KG1 (cell line): Measurements from ENCODE around the gene GPR15LG.
A peak's percentile ranks its signal among the peaks of the same experiment; 100 is the strongest.
"Not testable (repeated sequence)": the region's sequence is repeated elsewhere in the genome, so short reads cannot be mapped to it uniquely, and the experiment has no call there.

Source experiments
- DNase-seq: peaks from one replicate; lab custom pipeline; 2025; lab: John Stamatoyannopoulos, UW

Gene GPR15LG

GRCh38 chr10:84173501-84173929 is at the start of gene GPR15LG:
TSS of gene GPR15LG (plus strand) at chr10:84173801. CDS start at chr10:84173852, 51 bp downstream.
- no peak for DNase-seq

DNA sequence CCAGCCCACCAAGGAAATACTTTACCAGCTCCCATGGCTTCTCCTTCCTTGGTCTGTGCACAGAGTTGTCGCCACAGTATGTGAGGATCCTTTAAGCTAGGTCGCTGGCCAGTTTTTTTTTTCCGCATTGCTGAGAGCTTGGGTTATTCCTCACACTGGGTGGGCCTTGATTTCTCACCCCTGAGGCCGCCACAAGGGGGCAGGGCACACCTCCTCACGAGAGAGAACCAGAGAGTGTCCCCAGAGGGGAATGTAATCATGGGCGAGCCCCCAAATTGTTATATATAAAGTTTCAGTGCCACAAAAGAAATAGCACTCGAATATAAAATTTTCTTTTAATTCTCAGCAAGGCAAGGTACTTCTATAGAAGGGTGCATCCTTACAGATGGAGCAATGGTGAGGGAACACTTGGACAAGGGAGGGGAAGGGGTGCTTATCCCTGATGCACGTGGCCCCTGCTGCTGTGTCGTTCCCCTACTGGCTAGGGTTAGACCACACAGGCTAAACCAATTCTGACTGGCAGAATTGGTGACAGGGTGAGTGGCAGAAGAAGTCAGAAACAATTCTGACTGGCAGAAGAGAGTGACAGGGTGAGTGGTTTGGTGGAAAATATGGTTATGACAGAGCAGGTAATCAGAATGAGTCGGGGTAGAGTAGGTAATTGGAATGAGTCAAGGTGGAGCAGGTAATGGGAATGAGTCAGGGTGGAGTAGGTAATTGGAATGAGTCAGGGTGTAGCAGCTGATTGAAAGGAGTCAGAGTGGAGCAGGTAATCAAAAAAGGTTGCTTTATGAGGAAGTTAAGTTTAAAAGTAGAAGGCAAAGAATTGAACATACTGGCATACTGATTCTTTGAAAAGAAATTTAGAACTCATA is 47.5 kb upstream of the GPR15LG start:
- DNase-seq, result not testable (repeated sequence)

- DNase-seq, result no peak
Observed at GRCh38 chr10:84126785-84127167, 46.8 kb upstream of the GPR15LG start.

DNA sequence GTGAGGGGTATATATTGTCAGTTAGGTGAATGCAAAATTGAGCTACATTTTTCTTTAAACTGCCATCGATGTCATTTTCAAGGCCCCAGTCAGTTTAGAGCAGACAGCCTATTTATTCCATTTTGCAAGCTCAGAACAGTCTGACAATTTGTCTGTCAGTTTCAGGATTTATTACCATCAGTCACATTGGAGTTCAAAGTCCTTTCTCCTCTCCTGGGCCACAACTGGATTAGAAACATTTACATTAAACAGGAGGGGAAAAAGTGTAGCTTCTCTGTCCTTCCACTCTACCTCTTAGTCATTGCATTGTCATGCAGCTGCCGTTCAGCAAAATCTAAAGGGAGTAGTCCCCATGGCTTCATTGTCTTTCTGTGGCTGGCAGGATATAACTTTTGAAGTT is 37.8 kb upstream of the GPR15LG start:
- DNase-seq, result no peak

DNA sequence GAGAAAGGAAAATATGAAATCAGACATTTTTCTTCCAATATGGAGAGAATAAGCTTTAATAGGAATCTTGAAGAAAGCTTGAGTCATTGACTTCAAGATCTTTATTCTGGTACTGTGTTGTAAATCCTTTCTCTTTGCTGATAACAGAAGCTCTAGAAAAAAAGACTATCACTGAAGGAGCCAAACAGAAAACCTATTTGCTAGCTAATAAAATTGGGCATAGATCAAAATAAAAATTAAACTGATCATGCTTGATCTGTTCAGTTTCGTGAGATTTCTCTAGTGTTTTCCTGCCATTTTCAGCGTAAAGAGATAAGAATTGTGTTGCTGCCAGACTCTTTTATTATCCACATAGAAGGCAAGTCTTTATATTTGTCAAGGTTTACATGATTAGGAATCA is 35.8 kb upstream of the GPR15LG start:
- DNase-seq, result no peak

DNA sequence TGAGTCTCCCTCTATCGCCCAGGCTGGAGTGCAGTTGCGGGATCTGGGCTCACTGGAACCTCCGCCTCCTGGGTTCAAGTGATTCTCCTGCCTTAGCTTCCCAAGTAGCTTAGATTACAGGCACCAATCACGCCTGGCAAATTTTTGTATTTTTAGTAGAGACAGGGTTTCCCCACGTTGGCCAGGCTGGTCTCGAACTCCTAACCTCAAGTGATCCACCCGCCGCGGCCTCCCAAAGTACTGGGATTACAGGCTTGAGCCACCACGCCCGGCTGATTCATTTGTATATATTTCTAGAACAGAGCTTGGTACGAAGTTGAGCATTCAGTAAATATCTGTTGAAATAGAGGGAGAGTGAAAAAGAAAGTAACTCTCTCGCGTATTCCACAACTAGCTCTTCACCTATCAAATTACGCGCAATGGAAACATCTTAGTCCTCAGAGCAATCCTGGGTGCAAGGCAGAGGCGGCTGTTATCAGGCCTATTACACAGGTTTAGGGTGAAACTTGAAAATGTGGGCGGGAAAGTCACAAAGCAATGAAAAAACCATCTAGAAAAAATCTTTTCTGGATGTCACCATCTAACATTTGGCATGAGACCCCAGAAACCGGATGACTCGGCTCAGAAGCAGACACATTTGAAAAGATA is 35.0 kb upstream of the GPR15LG start:
- DNase-seq, result no peak

DNA sequence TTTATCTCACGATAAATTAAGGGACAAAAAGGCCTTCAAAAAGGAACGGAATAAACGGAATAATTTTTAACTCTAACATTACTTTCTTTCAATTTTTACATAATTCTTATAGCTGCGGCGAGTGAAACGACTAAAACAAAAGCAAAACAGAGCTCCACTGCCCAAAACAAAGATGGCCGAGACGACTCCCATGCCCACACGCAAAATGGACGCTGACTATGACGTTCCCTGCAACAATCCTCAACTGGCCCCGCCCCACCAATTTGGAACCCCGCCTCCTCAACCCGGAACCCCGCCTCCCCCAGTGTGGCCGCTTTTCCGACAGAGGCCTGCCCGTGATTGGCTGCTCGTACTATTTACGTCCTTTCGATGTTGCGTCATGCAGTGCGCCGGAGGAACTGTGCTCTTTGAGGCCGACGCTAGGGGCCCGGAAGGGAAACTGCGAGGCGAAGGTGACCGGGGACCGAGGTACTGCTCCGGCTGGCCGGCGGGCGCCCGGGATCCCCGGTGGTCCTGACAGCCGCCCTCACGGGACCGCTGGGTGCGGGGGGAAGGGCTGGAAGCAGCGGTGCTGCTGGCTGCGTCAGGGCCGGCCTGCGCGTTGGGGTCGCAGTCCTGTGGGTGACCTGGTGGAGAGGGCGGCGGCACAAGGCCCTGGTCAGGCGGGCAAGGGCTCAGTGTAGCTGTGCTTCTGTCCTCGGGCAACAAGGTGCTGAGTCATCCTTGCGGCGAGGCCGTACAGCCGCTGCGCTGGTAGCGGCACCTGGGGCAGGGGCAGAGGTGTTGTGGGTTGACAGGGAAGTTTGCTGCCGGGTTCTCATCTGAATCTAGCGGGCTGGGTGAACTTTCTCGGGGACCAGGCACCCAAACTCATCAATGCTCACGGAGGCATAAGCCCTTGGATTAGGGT is 34.2 kb upstream of the GPR15LG start, which contains the start of gene GHITM:
Gene GHITM, plus strand, starts transcription at position 384 of the 910 bp plus-strand sequence. CDS start 1,992 bp downstream, outside the sequence.
- DNase-seq, result peak; percentile 73

DNA sequence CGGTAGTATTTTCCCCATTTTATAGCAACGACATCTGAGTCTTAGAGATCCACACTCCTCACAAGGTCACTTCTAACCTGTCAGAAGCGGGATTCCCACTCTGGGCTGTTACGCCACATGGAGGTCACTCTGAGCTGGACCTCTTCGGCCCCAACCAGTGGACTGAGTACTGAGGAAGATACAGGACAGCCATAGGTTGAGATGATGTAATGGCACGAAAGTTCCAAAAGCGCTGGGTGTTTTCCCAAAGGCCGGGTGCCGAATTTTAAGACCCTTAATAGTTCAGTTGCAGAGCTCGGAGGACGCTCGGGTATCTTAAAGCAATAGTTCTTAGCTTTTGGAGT is 33.6 kb upstream of the GPR15LG start:
- DNase-seq, result no peak

GRCh38 chr10:84147347-84147746 is 26.3 kb upstream of the GPR15LG start:
- DNase-seq, result no peak

DNA sequence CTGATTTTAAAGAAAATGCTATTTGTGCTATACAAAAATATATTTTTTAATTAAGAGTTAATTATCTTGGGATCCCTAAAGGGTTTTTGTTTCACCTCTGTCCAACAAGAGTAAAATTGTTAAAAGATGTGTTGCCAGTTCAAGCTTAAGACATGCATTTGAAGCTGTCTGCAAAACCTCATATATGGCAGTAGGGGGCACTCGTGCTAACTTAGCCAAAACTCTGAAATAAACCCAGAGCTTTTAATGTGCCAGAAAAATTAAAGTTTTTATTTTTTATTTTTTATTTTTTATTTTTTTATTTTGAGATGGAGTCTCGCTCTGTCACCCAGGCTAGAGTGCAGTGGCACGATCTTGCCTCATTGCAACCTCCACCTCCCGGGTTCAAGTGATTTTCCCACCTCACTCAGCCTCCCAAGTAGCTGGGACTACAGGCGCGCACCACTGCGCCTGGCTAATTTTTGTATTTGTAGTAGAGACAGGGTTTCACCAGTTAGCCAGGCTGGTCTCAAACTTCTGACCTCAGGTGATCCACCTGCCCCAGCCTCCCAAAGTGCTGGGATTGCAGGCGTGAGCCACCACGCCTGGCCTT is 25.5 kb upstream of the GPR15LG start:
- DNase-seq, result not testable (repeated sequence)

DNA sequence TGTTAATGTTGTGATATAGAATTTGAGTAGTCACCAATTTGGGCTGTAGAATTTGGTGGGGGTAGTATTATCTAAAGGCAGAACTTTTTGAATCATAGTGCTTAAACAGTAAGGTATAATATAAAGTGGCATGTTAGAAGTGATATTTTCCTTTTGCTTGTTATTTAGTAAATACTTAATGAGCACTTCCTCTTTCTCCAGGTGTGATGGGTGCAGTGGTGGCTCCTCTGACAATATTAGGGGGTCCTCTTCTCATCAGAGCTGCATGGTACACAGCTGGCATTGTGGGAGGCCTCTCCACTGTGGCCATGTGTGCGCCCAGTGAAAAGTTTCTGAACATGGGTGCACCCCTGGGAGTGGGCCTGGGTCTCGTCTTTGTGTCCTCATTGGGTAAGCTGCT is 23.7 kb upstream of the GPR15LG start:
- no peak for DNase-seq

DNA sequence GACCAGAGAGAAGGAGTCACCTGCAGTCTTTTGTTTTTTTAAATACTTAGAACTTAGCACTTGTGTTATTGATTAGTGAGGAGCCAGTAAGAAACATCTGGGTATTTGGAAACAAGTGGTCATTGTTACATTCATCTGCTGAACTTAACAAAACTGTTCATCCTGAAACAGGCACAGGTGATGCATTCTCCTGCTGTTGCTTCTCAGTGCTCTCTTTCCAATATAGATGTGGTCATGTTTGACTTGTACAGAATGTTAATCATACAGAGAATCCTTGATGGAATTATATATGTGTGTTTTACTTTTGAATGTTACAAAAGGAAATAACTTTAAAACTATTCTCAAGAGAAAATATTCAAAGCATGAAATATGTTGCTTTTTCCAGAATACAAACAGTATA is 20.8 kb upstream of the GPR15LG start:
- no peak for DNase-seq

- DNase-seq, result no peak
Observed at GRCh38 chr10:84155521-84155920, 18.1 kb upstream of the GPR15LG start.

DNA sequence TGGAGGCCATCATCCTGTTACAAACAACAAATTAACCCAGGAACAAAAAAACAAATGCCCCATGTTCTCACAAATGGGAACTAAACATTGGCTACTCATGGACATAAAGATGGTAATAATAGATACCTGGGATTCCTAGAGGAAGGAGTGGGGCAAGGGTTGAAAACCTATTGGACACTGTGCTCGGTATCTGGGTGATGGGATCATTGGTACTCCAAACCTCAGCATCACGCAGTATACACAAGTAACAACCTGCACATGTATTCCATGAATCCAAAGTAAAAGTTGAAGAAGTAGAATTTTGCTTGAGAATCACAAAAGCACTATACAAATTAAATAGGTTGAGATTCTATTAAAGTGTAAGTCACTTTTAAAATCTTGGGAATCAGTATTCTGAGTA is 17.6 kb upstream of the GPR15LG start:
- DNase-seq, result no peak

DNA sequence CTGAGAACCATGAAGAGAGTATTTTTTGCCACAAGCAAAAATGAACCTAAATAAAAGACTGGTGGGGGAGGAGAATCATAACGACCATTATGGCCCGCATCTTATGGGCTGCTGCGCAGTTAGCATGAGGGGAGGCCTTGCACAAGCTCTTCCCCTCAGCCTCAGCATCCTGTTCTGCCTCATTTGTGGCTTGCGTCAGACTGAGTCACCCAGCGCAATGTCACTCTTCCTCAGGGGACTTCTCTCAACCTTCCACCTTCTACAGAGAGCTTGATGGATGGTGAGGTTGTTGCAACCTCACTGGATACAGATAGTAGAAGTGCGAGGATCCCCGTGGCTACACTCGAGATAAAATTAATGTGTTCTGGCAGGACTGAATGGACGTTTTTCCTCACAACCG is 16.8 kb upstream of the GPR15LG start:
- peak; percentile 35 for DNase-seq

DNA sequence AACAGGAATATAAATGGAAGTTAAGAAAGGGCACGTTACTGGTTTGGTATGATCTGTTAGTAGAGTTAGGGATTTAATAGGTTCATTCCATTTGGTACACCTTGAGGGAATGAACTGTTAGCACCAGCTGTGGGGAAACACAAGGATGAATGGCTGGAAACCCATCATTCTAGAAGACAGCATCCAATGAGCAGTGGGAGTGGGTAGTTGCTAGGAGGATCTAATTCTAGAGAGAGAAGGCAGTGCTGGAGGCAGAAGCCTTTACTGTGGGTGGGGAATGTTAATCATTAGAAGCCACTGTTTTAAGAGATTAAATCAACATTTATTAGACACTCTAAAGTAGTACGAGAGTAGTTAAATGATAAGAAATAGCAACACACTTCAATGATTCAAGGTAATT is 15.5 kb upstream of the GPR15LG start:
- no peak for DNase-seq

GRCh38 chr10:84158550-84158949 is 15.1 kb upstream of the GPR15LG start:
- DNase-seq, result no peak

- no peak for DNase-seq
Observed at GRCh38 chr10:84159076-84159685, 14.4 kb upstream of the GPR15LG start.

DNA sequence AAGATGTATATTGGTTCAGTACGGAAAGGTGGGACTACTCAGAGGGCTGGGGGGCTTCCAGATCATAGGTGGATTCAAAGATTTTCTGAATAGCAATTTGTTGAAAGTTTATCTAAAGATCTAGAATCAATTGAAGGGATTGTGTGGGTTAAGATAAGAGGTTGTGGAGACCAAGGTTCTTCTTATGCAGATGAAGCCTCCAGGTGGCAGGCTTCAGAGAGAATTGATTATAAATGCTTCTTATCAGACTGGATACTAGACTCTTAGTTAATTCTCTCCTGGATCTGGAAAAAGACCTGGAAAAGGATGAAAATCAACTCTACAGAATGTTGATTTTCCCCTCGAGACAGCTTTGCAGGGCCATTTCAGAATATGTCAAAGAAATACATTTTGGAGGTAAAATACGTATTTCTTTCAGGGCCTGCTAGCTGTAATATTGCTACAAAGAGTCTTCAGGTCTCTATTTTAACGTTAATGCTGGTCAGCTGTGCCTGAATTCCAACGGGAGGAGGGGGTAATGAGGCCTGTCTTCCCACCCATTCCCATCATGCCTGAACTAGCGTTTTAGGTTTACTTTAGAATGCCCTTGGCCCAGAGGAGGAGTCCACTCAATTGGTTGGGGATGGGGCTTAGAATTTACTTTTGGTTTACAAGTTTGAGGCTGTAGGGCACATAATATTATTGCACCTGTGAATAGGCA is 12.8 kb upstream of the GPR15LG start:
- no peak for DNase-seq

GRCh38 chr10:84163996-84164395 is 9.6 kb upstream of the GPR15LG start:
- DNase-seq, result no peak

DNA sequence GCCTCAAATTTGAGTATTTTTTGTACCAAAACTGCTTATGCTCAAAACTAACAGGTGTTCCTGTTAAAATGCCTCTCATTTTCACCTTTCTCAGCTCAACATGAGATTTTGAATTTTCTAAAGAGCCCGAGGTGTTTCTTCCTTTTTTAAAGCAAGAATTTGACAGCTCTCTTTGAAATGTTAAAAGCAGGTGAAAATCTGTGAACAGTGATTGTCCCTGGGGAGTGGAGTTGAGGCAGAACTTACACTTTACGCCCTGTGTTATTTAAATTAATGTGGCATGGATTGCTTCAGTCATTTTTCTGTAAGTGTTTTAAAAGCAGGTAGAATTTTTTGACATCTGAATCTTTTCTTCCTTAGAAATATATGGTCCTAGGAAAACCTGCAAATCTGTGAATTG is 9.2 kb upstream of the GPR15LG start:
- no peak for DNase-seq
